Effector CD4-positive, alpha-beta T cell (primary cell): Measurements from ENCODE around the gene FLNB.
"Not testable (repeated sequence)": the region's sequence is repeated elsewhere in the genome, so short reads cannot be mapped to it uniquely, and the experiment has no call there.

Source experiments
- DNase-seq: peaks from one replicate; pipeline ENCODE4 v3.0.0-alpha.2; 2020

The FLNB gene

DNA sequence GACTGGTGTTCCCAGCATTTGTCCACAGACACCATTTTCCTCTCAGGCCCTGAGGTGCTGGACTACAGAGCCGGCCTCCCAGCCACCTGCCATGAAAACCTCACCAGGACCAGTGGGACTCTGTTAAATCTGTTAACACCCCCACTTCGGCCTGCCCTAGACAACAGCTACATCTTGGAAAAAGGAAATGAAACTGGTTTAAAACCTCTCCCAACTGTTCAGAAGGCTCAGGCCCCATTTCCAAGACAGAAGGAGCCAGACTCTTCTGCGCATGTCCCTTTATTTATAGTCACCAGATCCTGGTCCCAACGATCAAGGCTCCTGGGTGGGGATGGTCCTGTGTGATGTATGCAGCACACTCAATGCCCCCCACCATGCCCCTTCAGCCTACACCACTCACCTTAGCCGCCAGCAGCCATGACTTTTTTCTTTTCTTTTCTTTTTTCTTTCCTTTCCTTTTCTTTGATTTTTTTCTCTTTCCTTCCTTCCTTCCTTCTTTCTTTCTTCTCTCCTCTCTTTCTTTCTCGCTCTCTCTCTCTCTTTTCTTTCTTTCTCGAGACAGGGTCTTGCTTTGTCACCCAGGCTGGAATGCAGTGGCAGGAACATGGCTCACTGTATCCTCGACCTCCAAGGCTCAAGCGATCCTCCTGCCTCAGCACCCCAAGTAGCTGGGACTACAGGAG lies 25.5 kb upstream of the FLNB start:
- DNase-seq: no peak

DNA sequence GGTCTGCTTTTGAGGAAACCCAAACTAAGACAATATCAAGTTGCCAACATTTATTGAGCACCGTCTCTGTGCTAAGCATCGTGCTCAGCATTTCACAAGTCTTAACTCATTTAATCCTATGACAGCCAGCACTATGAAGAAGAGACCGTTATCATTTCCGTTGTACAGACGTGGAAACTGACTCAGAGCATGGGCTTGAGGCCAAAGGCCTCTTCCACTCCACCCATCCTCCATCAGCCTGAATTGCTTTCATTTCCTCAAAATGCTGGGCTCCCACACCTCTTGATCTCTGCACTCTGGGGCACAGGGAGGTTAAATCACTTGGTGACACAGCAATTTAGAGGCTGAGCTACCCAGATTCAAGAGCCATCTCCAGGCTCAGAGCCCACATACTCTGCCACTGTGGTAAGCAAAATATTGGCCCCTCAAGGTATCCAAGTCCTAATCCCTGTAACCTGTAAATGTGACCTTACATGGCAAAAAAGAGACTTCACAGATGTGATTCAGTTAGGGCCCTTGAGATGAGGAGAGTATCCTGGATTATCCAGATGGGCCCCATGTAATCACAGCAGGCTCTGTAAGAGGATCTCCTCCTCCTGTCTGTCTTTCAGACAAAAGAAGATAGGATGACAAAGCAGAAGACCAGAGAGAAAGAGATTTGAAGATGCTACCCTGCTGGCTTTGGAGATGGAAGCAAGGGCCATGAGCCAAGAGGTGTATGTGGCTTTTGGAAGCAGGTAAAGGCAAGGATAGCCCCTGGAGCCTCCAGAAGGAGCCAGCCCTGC lies 24.3 kb upstream of the FLNB start:
- DNase-seq: no peak

DNA sequence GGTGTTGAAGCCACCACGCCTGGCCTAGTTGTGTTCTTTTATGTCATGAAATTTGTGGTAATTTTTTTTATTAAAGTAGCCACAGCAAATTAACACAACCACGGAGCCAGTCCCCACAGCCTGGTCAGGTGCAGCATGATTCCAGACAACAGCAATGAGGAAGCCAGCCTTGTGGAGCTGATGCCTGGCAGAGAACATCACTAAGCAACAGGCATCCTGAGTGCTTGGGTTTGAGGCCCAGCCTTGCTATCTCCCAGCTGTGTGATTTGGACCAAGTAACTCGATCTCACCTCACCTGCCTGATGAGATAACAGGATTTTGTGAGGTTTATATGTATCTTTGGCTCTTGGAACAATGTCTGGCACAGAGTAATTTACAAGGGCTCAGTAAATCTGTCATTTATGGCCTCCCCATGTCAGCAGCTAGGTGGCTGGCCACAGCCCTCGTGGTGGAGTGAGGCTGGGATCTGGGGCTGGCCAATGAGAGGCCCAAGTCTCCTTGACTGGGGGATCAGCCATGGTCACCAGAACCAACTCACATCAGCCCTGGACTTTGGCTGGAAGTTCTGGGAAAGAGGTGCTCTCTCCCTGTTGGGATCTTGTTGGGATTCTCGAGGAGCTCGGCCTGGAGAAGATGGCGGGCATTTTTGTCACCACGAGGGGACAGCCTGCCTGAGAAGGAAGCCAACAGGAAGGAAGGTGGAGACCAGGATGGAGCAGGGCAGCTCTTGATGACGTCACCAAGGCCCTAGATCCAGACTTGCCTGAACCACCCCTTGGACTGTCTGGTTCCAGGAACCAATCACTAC lies 22.8 kb upstream of the FLNB start:
- no peak for DNase-seq

DNA sequence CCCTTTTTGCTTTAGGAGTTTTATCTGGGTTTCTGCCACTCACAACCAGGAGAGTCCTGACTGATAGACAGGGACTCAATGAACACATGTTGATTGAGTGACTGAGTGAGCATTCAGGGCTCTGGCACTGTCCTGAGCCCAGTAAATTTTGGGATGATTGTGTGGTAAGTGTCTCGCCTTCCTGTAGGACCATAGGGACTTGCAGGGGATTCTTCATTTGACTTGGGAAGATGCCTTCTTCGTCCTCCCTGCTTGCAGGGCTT lies 22.3 kb upstream of the FLNB start:
- DNase-seq: no peak

DNA sequence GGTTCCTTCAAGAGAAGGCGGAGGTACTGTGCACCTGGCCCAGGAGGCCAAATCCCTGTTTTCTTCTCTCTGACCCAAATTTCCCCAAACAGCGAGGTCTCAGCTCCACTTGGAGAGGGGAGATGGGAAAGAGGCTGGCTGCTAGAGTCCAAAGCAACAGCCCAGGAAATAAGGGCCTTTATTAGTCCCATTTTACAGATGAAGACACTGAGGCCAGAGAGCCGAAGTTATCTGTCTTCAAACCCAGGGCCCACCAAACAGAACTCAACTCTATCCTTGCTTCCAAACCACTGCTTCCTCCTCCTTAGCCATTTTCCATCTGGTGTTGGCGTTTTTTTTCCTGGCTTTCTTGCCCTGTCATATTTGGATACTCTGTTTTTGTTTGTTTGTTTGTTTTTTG lies 22.0 kb upstream of the FLNB start:
- DNase-seq: no peak

DNA sequence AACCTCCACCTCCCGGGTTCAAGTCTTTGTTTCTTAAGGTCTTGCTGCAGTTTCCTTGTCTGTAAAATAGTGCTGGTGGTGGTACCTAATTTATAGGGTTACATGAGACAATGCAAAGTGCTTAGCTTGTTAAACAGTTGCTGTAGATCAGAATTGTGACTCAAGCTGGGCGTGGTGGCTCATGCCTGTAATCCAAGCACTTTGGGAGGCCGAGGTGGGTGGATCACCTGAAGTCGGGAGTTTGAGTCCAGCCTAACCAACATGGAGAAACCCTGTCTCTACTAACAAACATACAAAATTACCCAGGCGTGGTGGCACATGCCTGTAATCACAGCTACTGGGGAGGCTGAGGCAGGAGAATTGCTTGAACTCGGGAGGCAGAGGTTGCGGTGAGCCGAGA lies 19.0 kb upstream of the FLNB start:
- not testable (repeated sequence) for DNase-seq

DNA sequence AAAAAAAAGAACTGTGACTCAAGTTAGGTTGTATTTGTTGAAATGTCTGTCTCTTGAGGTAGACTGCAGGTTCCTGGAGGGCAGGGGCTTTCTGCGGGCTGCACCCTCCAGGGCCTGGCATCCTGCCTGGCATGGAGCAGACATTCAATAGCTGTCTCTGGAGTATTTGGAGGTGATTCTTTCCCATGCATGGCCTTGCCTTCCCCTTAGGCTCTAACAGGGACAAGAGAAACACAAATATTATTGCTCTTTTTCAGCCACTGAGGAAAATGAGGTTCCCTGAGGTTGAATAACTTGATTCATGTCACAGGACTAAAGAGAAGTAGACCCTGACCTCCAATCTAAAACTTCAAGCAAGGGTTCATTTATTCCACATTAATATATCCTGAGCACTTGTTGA lies 18.6 kb upstream of the FLNB start:
- no peak for DNase-seq

DNA sequence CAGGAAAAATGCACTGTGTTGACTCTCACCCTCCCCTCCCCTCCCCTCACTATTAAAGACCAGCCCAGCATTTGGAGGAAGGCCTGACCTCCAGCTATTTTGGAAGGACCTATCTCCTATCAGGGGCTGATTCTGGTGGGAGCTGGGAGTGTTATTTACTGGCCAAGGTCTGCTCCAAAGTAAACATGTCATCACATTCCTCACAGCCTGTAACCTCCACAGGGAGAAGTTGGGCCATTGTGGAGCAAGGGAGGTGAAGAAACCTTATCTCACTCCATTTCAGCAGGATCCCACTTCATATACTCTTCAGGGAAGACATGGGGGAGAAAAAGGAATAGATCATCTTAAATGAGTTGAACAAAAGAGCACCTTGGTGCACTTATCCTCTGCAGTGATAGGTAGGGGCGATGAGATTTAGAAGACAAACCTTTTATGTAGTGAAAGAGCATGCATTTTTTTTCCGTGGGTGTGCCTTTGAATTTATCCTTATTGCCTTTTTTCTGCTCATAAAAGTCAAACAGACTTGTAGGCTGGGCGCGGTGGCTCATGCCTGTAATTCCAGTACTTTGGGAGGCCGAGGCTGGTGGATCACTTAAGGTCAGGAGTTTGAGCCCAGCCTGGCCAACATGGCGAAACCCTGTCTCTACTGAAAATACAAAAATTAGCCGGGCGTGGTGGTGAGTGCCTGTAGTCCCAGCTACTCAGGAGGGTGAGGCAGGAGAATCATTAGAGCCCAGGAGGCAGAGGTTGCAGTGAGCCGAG lies 15.6 kb upstream of the FLNB start:
- DNase-seq: no peak

DNA sequence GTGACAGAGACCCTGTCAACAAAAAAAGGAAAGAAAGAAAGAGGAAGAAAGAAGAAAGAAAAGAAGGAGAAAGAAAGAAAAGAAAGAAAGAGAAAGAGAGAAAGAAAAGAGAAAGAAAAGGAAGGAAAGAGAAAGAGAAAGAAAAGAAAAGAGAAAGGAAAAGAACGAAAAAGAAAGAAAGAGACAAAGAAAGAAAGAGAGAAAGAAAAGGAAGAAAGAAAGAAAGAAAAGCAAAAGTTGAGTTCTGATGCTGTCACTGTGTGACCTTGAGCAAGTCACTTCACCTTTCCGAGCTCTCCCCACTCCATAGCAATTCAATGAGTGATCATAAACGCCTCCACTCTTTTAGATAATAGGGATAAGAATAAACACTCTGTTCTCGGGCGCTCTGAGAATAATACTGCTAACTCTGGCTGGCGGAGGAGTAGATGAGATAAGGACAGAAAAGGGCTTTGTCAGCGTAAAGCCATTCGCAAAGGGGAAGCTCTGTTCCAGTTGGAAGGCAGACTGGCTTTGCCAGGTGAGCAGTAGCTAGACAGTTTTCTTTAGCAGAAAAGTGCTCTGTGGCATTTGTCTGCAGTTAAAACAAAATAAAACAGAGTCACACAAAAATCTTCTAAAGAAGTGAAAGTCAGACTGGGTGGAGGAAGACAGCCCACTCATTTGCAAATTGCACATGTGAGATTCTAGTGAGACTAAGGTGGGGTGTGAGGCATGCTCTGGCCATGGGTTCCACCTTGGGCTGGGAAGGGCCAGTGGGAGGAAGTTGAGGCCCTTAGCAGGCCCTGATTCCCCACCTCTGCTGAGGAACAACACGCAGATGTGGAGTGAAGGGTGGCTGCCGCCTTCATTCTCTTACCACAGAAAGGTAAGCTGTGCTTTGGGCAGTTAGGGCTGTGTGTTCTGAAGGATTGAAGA lies 9.6 kb upstream of the FLNB start:
- DNase-seq: no peak

DNA sequence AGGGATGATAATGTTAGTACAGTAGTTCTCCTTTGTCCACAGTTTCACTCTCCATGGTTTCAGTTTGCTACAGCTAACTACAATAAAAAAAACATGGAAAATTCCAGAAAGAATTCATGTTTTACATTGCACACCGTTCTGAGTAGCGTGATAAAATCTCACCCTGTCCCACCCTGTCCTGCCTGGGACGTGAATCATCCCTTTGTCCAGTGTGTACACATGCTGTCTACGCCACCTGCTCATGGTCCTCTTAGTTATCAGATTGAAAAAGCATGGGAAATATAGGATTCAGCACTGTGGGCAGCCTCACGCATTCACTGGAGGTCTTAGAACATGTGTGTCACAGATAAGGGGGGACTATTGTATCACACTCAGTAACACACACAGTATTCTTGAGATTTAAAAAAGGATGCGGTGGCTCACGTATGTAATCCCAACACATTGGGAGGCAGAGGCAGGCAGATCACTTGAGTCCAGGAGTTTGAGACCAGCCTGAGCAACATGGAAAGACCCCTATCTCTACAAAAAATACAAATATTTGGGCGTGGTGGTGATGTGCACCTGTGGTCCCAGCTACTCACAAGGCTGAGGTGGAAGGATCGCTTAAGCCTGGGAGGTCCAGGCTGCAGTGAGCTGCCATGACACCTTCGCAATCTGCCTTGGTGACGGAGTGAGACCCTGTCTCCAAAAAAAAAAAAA lies 8.7 kb upstream of the FLNB start:
- DNase-seq: no peak

DNA sequence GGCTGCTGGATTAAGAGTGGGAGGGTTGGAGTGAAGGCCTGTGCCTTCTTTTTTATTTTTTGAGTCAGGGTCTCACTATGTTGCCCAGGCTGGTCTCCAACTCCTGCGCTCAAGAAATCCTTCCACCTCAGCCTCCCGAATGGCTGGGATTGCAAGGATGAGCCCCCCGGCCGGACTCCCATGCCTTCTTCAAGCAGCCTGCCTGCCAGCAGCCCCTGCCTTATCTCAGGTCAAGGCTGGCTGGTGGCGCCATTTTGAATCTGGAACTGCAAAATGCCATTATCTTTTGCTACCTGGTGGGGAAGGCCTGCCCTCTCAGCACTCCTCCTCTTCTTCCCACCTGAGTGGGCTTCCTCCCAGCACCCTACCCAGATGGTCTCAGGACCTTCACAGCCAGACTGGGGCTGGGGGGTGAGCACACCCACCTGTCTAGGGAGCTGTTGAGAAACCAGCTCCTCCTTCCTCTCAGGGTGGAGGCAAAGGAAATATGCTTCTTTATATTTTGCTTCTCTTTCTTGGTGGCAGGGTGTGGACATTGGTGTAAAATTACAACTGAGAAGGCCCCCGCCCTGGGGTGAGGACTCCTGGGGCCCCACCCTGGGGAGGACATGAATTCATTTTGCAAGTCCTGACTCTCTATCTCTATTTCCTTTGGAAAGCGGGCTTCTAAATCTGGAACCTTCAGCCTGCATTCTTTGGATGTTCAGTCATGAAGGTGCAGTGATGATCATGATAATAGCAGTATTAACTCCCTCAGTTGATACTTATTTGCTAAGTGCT lies 7.7 kb upstream of the FLNB start:
- no peak for DNase-seq

DNA sequence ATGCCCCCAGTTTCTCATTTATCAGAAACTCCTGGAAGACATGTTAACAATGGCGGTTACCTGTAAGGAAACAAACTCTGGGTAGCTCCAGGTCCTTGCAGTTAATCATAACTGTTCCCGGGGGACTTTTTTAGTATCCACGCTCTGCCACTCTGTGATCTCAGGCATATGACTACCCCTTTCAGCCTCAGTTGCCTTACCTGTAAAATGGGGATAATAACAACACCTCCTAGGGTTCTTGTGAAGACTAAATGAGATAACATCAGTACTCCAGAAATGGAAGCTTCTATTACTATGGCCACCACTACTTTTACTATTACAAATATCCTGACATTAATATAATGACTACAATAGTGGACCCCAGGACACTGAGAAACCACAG lies 7.1 kb upstream of the FLNB start:
- no peak for DNase-seq

DNA sequence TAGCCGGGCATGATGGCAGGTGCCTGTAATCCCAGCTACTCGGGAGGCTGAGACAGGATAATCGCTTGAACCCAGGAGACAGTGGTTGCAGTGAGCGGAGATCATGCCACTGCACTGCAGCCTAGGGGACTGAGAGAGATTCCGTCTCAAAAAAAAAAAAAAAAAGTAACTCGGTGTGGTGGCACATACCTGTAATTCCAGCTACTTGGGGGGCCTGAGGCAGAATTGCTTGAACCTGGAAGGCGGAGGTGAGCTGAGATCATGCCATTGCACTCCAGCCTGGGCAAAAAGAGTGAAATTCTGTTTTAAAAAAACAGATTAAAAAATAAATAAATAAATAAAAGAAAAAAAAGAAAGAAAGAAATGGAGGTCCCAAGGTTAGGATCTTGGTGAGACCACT lies 6.2 kb upstream of the FLNB start:
- no peak for DNase-seq

DNA sequence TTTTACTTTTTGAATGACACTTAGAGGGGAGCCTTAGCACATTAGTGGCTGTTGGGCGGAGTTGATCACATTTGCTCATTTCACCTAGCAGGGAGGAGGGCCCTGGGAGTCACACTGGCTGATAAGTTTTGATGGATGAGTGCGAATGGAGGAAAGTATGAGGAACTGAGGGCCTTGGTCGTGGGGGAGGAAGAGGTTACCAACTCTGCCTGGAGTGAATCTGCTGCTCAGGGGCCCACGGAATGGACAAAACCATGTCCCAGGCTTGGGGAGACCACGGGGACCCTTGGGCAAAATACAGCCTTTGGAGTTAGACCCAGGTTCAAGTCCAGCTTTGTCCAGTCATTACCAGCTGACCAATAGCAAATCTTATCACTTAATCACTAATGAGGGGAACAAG lies 5.1 kb upstream of the FLNB start:
- no peak for DNase-seq

DNA sequence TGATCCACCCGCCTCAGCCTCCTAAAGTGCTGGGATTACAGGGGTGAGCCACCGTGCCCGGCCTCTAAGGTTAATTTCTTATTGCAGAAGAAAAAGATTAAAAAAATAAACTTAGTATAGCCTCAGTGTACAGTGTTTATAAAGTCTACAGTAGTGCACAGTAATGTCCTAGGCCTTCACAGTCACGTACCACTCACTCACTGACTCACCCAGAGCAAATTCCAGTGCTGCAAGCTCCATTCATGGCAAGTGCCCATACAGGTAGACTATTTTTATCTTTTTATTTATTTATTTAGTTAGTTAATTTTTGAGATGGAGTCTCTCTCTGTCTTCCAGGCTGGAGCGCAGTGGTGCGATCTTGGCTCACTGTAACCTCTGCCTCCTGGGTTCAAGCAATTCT lies 3.2 kb upstream of the FLNB start:
- no peak for DNase-seq

DNA sequence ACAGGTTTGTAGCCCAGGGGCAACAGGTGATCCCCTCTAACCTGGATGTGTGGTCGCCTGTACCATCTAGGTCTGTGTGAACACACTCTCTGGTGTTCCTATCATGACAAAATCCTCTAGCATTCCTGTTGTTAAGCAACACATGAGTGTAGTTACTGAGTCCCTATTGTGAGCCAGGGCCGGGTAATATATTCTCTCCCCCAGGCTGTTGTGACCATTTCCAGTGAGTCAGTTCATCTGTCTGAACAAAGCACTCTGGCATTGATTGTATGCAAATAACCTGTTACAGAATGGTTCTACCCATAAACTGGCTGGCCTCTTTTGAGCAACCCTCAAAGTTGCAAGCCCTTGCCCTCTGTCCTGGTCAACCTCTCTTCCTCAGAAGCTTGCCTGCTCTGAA lies 2.6 kb upstream of the FLNB start:
- DNase-seq: no peak

DNA sequence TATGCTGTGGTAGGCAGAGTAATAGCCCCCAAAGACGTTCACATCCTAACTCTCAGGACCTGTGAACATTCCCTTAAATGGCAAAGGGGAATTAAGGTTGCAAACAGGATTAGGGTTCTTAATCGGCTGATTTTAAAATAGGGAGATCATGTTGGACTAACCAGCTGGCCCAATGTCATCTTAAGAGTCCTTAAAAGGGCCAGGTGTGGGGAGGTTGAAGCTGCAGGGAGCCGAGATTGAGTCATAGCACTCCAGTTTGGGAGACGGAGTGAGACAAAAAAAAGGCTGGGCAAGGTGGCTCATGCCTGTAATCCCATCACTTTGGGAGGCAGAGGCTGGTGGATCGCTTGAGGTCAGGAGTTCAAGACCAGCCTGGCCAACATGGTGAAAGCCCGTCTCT lies 1.6 kb upstream of the FLNB start:
- no peak for DNase-seq

DNA sequence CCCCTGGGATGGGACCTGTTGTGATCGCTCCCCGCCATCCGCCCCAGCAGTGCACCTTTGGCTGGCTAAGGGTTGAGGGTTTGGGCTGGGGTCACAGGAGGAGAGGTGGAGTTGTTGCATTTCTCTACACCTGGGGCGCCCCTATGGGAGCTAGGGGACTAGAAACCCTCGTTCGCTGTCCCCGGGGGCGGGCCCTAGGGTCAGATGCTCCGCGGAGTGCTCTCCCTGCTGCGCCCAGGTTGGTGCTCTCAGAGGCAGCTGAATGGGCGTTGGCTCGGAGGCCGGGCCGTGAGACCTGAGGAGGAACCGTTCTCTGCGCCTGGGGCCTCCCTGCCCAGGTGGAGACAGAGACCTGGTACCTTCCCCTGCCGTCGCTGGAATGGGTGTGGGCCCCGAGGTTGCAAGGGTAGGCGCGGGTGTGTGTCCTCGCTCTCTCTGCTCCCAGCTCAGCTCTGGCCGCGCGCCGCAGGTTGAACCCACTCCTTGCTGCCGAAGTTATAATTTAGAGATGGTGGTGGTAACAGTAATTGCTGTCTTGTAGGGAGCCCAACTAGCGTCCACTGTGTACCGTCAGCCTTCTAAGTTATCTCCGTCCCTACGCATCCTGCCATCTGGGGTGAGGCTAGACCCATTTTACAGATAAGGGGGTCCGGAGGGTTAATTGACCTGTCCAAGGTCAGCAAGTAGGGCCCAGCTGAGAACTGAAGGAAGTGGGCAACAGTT lies 965 bp downstream of the FLNB start:
- peak; percentile 28 for DNase-seq

DNA sequence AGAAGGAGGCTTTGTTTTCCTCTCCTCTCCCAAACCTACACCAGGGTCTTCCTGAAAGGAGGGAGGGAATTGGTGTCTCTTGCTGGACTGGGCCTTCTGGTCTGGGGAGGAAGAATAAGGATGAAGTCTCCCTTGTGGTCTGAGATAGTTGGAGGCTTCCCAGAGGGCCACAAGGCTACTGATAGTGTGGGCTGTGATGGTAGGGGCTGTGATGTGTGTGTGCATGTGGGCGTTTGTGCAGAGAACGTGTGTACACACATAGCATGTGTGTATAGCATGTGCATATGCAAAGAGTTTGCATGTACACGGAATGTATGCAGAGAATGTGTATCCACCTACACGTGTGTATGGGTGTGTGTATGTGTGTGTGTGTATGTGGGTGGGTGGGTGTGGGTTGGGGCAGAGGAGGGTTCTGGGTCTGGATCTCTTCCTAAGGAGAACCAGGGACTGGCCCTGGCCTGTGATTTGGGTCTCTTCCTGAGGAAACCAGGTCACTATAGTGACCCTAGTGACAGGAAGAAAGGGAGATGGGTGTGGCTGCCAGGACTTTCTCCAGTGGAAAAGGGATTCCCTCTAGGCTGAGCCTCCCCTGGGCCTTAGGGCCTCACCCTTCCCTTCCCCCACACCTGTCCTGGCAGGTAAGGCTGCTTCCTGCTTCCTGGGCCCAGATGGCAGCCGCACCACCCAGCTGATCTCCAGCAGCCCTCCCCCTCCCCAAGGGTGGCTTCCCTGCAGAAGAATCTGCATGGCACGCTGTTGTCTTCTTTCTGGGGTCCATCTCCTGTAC lies 1.7 kb downstream of the FLNB start:
- DNase-seq: no peak
